ENCODE data around the gene VKORC1L1. TPM values are rescaled to one million over a fixed set of nuclear protein-coding genes. Genes with fewer than 3 reads are reported as not detected.

VKORC1L1 gene
- total and polyA plus RNA-seq, 4 donors = 9.8 to 14.6 (median 11.7) TPM

DNA sequence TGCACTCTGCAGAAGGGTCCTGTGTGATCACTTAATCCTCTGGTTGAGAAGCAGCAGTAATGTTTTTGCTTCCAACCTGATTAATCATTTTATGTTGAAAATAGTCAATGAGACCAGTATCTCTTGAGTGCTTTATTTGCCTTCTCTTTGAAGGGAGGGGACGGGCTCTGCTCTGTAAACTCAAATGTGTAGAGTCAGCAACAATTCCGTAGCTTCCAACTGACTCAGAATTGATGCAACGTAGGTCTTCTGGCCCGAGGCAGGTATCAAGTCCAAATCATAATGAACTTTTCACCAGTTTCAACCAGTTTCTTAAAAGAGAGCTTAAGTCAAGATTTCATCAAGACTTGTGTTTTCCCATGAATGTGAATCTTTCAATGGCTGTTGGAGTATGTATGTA is 82.8 kb downstream of the VKORC1L1 start:
- Histone ChIP-seq H3K36me3 (ENCODE audit: control insufficient read depth in 4 of 4, insufficient read depth in 3 of 4, low read depth in 1 of 4, low read length in 3 of 4) (peaks cover 0 to 10% (median 7%) of the 10 kb centered on the region in 4 donors), H3K4me1 (ENCODE audit: control insufficient read depth in 4 of 4, insufficient read depth in 4 of 4, low read length in 3 of 4) (peaks cover 9 to 57% (median 49%) of the 10 kb centered on the region in 4 donors), H3K27ac (ENCODE audit: low read depth in 1 of 2, low read length in 2 of 2) (peak overlapping the region; percentile 78 to 89), H3K27me3 (ENCODE audit: control insufficient read depth in 4 of 4, insufficient read depth in 4 of 4, low read length in 3 of 4) (no peaks in the 10 kb centered on the region), H3K4me3 (ENCODE audit: low read depth in 1 of 3, low read length in 3 of 3) (no peak overlapping the region), H3K9me3 (ENCODE audit: control insufficient read depth in 4 of 4, low read length in 3 of 4) (no peaks in the 10 kb centered on the region), H3K9ac (ENCODE audit: low read depth in 1 of 2, low read length in 2 of 2) (no peak overlapping the region)
- 39% methylated on average over 4 of the region's 4 CpGs for WGBS
- DNase-seq (ENCODE audit: low spot score) = no peak
- TF ChIP-seq HNF4G (IDR thresholded peaks at IDR 0.05) (peak; percentile 55), NR2F2 (IDR thresholded peaks at IDR 0.05) (no peak), HNF4A (conservative IDR thresholded peaks at IDR 0.05) (peak; percentile 82 to 84), EGR1 (IDR thresholded peaks at IDR 0.05; ENCODE audit: low read depth in 2 of 2) (no peak), ATF3 (IDR thresholded peaks at IDR 0.05) (peak; percentile 68), RAD21 (IDR thresholded peaks at IDR 0.05) (peak; percentile 34 to 57), YY1 (IDR thresholded peaks at IDR 0.05) (peak; percentile 36), GABPA (IDR thresholded peaks at IDR 0.05 in 1 of 2, conservative IDR thresholded peaks at IDR 0.05 in 1 of 2) (no peak), MAX (IDR thresholded peaks at IDR 0.05) (no peak), FOXA1 (IDR thresholded peaks at IDR 0.05) (peak; percentile 48), TAF1 (conservative IDR thresholded peaks at IDR 0.05) (peak; percentile 23), RXRA (IDR thresholded peaks at IDR 0.05) (peak; percentile 68 to 71), SP1 (IDR thresholded peaks at IDR 0.05) (peak; percentile 62), JUND (IDR thresholded peaks at IDR 0.05) (peak in 1 of 2 donors; percentile 85), REST (IDR thresholded peaks at IDR 0.05) (peak; percentile 13), FOXA2 (IDR thresholded peaks at IDR 0.05) (peak; percentile 74)
- TF ChIP-seq, protein P1, sequence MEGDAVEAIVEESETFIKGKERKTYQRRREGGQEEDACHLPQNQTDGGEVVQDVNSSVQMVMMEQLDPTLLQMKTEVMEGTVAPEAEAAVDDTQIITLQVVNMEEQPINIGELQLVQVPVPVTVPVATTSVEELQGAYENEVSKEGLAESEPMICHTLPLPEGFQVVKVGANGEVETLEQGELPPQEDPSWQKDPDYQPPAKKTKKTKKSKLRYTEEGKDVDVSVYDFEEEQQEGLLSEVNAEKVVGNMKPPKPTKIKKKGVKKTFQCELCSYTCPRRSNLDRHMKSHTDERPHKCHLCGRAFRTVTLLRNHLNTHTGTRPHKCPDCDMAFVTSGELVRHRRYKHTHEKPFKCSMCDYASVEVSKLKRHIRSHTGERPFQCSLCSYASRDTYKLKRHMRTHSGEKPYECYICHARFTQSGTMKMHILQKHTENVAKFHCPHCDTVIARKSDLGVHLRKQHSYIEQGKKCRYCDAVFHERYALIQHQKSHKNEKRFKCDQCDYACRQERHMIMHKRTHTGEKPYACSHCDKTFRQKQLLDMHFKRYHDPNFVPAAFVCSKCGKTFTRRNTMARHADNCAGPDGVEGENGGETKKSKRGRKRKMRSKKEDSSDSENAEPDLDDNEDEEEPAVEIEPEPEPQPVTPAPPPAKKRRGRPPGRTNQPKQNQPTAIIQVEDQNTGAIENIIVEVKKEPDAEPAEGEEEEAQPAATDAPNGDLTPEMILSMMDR (IDR thresholded peaks at IDR 0.05; ENCODE audit: low read depth, low read length, missing input control) = no peak
- TF ChIP-seq, protein P2, sequence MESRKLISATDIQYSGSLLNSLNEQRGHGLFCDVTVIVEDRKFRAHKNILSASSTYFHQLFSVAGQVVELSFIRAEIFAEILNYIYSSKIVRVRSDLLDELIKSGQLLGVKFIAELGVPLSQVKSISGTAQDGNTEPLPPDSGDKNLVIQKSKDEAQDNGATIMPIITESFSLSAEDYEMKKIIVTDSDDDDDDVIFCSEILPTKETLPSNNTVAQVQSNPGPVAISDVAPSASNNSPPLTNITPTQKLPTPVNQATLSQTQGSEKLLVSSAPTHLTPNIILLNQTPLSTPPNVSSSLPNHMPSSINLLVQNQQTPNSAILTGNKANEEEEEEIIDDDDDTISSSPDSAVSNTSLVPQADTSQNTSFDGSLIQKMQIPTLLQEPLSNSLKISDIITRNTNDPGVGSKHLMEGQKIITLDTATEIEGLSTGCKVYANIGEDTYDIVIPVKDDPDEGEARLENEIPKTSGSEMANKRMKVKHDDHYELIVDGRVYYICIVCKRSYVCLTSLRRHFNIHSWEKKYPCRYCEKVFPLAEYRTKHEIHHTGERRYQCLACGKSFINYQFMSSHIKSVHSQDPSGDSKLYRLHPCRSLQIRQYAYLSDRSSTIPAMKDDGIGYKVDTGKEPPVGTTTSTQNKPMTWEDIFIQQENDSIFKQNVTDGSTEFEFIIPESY (IDR thresholded peaks at IDR 0.05) = no peak
